Fibroblast of skin of scalp (primary cell): Measurements from ENCODE around the gene BIRC7. TPM values are rescaled to one million over a fixed set of nuclear protein-coding genes. Genes with fewer than 3 reads are reported as not detected.

Experiments used
- DNase-seq: peaks from one replicate; pipeline ENCODE4 v3.0.0-alpha.2; 2013
- polyA plus RNA-seq, 2 experiments: library from polyadenylated mRNA; unstranded; fragments of 120-200 nt; gene quantifications; one replicate each; pipeline ENCODE4 v1.2.1, GENCODE V29; 2013; ENCODE audit not compliant: insufficient read length in 2 of 2

BIRC7 gene, protein sequence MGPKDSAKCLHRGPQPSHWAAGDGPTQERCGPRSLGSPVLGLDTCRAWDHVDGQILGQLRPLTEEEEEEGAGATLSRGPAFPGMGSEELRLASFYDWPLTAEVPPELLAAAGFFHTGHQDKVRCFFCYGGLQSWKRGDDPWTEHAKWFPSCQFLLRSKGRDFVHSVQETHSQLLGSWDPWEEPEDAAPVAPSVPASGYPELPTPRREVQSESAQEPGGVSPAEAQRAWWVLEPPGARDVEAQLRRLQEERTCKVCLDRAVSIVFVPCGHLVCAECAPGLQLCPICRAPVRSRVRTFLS
- 0.25 TPM for polyA plus RNA-seq (2013, experiment 1 of 2; ENCODE audit: insufficient read length)
- 0.27 TPM for polyA plus RNA-seq (2013, experiment 2 of 2; ENCODE audit: insufficient read length)

DNA sequence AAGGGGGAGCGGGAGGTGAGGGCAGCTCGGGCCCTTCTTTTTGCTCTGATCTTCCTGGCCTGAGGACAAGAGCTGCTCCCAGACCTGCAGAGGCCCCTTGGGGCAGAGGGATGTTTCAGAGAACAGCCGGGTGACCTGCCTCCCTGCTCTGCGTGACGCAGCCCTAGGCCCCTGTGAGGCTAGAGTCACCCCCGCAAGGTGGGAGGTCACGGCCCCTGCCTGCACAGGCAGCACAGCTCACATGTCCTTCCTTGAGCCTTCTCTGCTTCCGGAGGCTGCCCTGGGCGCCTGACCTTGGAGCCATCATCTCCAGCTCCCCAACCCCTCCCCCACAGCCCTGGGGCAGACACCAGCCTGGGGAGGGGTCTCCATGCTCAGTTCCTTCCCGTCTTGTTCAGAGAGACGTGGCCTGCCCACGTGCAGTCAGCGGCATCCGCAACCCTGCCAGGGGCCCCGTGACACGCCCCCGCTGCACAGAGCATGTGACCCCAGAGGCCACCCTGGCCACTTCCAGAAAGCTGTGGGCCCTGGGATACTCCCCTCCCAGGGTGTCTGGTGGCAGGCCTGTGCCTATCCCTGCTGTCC is at the start of gene BIRC7:
Gene BIRC7 (plus strand): TSS at position 507 of the 585 bp plus-strand sequence. CDS start 192 bp downstream, outside the sequence.
- DNase-seq = no peak

GRCh38 chr20:63186084-63186483 is 49.6 kb upstream of the BIRC7 start:
- DNase-seq = no peak

GRCh38 chr20:63186528-63187316 is 49.0 kb upstream of the BIRC7 start:
- no peak for DNase-seq

DNA sequence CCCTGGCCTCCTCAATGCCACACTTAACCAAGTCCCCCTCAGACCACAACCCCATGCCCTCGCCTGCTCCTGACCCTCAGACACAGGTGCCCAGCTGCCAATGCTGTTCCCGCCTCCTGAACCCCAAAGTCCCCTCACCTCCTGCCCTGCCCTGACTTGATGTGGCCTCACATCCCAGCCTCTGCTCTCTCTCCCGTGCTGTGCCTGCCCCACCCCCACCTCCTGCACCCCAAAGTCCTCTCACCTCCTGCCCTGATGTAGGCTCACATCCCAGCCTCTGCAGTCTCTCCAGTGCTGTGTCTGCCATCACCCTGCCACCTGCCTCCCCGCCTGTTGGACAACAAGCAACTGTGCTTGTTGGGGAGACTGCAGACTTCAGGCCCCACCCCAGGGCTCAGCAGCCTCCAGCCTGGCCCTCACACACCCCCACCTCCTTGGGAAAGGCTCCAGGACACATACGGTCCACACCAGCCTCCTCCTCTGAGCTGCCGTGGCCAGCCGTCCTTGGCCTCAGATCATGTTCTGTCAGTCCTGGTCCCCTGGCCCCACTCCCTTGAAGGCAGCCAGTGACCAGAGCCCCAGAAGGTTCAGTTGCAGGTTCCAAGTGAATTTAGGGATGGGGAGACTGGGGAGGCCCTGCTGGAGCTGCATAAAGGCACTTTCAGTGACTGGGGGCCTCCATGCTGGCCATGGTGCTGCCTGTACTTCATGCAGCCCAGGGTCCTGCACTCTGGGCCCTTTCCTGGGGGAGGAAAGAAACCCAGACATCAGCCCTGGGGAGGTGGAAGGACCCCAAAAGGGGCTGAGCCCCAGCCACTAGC is 48.2 kb upstream of the BIRC7 start:
- DNase-seq = no peak

DNA sequence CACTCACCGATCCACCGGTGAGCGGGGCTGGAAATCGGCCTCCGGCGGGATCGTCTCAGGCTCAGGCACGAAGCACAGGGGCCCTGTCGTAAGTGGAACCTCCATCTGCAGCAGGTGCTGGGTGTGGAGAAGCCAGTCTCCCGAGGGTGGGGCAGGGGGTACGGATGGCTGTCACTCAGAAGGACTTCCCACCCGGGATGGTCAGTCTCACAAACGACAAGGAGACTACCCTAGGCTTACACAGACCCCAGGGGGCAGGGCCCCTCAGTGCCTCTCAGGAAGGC is 47.6 kb upstream of the BIRC7 start:
- DNase-seq = no peak

DNA sequence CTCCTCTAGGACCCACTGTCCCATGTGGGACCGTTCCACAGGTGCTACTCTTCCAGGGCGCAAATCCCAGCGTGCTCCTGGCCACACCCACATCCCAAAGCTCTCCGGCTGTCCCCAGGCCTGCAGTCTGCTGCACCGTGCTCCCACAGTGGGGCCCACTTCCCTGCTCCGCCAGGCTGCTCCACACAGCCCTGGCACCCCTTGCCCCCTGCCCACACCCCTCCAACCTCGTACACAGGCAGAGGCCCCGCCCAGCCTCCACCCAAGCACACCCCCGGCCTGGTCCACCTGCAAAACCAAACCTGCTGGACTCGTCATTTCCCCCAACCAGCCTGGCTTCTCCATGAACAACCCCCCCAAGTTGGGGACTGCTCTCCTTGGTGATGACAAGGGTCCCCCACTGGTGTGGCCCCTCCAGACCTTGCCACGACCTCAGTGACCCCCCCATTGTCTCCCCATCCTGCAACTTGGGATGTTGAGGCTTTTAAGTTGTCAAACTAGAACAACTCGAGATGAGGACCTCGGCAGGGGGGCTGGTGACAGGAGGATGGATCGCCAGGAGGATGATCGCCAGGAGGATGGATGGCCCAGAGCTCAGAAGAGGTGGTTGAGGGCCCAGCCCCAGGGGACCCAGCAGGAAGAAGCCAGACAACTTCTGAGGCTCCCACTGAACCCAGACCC is 46.9 kb upstream of the BIRC7 start:
- no peak for DNase-seq

DNA sequence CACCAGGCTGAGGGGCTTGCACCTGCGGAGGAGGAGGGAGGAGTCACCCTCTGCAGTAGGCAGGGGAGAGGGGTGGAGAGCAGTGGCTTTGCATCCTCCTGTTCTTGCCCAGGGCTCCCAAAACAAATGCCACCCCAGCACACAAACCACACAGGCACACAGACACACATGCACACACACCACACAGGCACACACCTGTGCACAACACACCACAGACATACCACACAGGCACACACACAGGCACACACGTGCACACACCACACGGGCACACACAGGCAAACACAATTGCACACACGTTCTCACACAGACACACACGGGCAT is 46.4 kb upstream of the BIRC7 start:
- DNase-seq = no peak

- no peak for DNase-seq
Measured at GRCh38 chr20:63189846-63190559, 45.7 kb upstream of the BIRC7 start.

- no peak for DNase-seq
Measured at GRCh38 chr20:63190828-63191227, 44.9 kb upstream of the BIRC7 start.

GRCh38 chr20:63191400-63191799 is 44.3 kb upstream of the BIRC7 start:
- no peak for DNase-seq

DNA sequence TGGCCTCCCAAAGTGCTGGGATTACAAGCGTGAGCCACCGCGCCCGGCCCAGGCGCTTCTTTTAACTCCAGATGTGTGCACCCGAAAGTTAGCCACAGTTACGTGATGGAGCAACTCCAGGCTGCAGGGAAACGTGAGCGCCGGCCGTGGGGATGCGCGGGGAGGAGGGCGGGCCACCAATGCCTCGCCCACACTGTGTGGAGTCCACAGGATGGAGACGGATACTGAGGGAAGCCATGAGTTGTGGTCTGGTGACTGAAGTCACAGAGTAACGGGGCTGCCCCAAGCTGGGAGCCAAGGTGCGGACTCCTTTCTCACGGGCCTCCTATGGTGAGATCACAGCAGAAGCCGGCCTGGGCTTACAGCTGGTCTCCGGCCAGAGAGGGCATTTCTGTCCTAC is 43.0 kb upstream of the BIRC7 start:
- no peak for DNase-seq

DNA sequence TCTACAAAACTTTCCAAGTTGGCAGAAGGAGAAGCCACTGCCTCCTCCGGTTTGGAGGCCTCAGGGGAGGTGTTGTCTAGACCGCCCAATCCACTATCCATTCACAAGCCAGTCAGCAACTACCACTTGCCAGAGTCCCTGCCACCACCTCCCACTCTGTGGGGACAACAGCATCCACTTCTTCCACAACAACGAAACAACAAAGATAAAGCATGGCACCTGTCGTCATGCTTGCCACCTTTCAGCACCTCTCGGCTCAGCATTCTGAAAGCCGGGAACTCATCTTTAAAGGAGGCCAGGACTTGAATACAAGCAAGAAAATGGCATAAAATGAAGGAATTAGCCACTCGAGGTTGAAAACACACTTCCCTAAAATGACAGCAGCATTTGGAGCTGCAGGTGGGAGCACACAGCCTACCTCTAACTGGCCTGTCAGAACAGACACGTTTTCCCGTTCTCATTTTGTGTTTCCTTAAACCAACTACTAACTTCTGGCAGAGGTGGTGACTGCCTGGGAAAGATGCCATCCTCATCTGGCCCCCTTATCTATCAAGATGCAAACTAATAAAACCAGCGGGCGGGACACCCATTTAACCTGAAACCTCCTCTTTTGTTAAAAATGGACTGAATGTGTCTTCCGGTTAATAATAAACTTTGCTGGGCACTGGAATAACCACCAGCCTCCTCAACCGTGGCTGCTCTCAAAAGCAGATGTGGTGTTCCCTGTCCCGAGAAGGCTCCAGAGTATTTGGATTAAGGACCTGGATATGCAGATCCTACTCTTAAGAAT is 41.5 kb upstream of the BIRC7 start:
- DNase-seq = no peak

DNA sequence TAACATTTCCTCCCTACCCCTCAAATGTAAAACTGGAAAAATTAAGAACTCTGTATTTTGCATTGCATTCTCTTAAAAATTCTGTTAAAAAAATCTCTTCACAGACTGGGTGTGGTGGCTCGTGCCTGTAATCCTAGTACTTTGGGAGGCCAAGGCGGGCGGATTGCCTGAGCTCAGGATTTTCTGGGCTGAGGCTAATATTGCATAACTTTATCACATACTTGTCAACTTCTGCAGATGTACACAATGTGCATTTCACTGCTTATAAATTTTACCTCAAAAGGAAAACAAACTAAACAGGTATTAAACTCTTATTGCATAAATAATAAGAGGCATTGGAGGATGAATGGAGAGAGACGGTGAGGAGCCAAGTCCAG is 40.9 kb upstream of the BIRC7 start:
- DNase-seq = no peak

DNA sequence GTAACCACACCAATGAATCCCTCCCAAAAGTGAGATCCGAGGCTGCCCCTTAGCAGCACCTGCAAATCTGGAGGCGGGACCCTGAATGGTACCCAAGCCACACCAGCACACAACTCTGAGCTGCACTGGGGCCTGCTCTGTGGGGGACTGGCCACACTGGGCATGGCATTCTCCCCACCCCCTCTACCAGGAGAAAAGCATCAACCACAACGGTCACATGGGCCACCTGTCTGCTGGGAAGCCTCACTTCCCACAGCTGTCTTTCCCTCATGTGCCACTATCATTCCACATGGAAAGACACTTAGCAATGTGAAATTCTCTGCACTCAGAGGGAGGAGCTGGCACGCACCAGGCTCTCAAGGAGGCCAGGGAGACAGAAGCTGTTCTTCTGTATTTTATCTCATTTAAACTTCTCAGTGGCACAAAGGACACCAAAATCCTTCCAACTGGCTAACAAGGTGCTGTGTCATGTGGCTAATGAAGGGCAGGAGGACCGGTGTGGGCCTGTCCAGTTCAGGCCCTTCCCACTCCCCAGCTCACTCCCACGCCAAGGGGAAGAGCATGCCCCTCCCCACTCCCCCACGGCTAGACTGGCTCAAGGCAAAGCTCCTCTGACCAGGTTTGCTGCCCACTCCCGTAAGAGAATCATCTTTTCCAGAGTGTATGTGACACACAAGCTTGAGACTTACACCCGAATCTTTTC is 38.8 kb upstream of the BIRC7 start:
- no peak for DNase-seq

DNA sequence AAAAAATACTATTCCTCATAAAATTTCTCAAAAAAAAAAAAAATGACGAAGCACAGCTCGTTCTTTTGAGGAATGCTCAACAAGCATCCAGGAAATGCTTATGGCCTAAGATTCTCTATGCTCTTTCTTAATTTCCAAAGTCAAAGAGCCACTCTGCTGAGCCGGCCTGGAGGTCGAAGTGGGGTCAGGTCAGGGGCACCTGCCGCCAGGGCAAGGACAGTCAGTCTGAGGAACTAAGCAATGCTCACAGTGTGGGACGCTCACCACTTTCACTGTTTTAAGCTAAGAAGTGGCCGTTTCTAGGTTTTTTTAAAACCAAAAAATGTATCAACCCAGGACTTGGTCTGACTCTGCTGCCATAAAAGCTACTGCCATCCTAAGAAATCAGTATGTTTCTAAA is 37.1 kb upstream of the BIRC7 start:
- DNase-seq = no peak

GRCh38 chr20:63202021-63202420 is 33.7 kb upstream of the BIRC7 start:
- DNase-seq = no peak

GRCh38 chr20:63202811-63203526 is 32.7 kb upstream of the BIRC7 start:
- DNase-seq = no peak

DNA sequence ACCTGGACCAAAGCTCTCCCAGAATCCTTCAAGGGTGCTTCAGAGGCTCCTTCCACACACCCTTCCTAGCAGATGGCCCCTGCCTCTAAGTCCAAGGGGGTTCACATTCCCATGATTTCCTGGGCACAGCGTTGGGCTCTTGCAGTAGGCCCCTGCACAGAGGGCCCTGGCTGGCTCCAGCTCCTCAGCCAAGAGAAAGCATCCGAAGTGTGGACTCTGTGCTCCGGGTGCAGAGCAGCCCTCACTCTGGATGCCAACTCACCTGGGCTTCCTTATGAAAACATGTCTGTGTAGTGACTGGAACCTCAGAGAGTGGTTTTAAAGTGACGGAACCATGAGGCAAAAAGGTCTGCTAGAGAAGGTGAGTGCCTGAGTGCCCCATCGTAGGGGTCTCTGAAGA is 31.3 kb upstream of the BIRC7 start:
- DNase-seq = no peak

DNA sequence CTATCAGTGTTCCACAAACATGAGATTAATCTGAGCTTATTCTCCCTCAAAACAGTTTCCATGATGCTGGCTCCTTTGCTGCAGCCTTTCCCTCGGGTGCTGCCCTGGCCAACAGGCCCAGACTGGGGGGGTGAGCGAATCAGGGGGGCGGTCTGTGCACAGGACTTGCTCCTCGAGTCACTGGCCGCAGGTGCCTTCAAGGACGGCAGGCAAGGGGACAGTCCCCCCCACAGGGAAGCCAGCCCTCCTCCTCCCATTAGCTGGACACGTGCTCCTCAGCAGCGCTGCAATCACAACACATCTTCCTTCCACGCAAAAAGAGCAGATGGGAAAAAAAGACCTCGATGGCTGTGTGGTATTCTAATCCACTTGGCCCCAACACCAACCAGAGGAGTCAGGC is 29.8 kb upstream of the BIRC7 start:
- DNase-seq = no peak

GRCh38 chr20:63206878-63207277 is 28.8 kb upstream of the BIRC7 start:
- no peak for DNase-seq
